ENCODE measurements around the gene ABCA1.

ABCA1 gene

GRCh38 chr9:104843644-104844240 lies 84.2 kb downstream of the ABCA1 start:
- H3K27ac ChIP-seq (ENCODE audit: low read length): no peak overlapping the region
- H3K27me3 ChIP-seq (ENCODE audit: control insufficient read depth in 1 of 2, insufficient read depth in 2 of 2, low read length in 2 of 2): no peaks in the 10 kb centered on the region
- no peaks in the 10 kb centered on the region for H3K4me1 ChIP-seq (ENCODE audit: control insufficient read depth, insufficient read depth, low read length)
- no peak overlapping the region for H3K4me3 ChIP-seq (ENCODE audit: low read length in 2 of 2)
- no peaks in the 10 kb centered on the region for H3K9me3 ChIP-seq (ENCODE audit: control insufficient read depth in 2 of 2, low read length in 2 of 2)
- peaks cover 30 to 36% of the 10 kb centered on the region in 2 donors for H3K36me3 ChIP-seq (ENCODE audit: control insufficient read depth in 2 of 2, insufficient read depth in 2 of 2, low read length in 2 of 2)
- no peak overlapping the region for H3K9ac ChIP-seq (ENCODE audit: low read length in 2 of 2)

GRCh38 chr9:104842698-104843097 lies 85.3 kb downstream of the ABCA1 start:
- H3K9me3 ChIP-seq (ENCODE audit: control insufficient read depth in 2 of 2, low read length in 2 of 2): no peaks in the 10 kb centered on the region
- H3K4me3 ChIP-seq (ENCODE audit: low read length in 2 of 2): no peak overlapping the region
- no peaks in the 10 kb centered on the region for H3K4me1 ChIP-seq (ENCODE audit: control insufficient read depth, insufficient read depth, low read length)
- H3K9ac ChIP-seq (ENCODE audit: low read length in 2 of 2): no peak overlapping the region
- no peak overlapping the region for H3K27ac ChIP-seq (ENCODE audit: low read length)
- H3K27me3 ChIP-seq (ENCODE audit: control insufficient read depth in 1 of 2, insufficient read depth in 2 of 2, low read length in 2 of 2): no peaks in the 10 kb centered on the region
- peaks cover 30 to 36% of the 10 kb centered on the region in 2 donors for H3K36me3 ChIP-seq (ENCODE audit: control insufficient read depth in 2 of 2, insufficient read depth in 2 of 2, low read length in 2 of 2)

- Histone ChIP-seq H3K9ac (ENCODE audit: low read length in 2 of 2) (no peak overlapping the region), H3K4me3 (ENCODE audit: low read length in 2 of 2) (no peak overlapping the region), H3K27ac (ENCODE audit: low read length) (no peak overlapping the region), H3K36me3 (ENCODE audit: control insufficient read depth in 2 of 2, insufficient read depth in 2 of 2, low read length in 2 of 2) (peaks cover 36 to 46% of the 10 kb centered on the region in 2 donors), H3K9me3 (ENCODE audit: control insufficient read depth in 2 of 2, low read length in 2 of 2) (no peaks in the 10 kb centered on the region), H3K27me3 (ENCODE audit: control insufficient read depth in 1 of 2, insufficient read depth in 2 of 2, low read length in 2 of 2) (no peaks in the 10 kb centered on the region), H3K4me1 (ENCODE audit: control insufficient read depth, insufficient read depth, low read length) (no peaks in the 10 kb centered on the region)
These were observed 86.3 kb downstream of the ABCA1 start for GRCh38 chr9:104841601-104842141.

- Histone ChIP-seq H3K4me1 (ENCODE audit: control insufficient read depth, insufficient read depth, low read length) (no peaks in the 10 kb centered on the region), H3K27ac (ENCODE audit: low read length) (no peak overlapping the region), H3K4me3 (ENCODE audit: low read length in 2 of 2) (no peak overlapping the region), H3K36me3 (ENCODE audit: control insufficient read depth in 2 of 2, insufficient read depth in 2 of 2, low read length in 2 of 2) (peaks cover 46 to 54% of the 10 kb centered on the region in 2 donors), H3K9ac (ENCODE audit: low read length in 2 of 2) (no peak overlapping the region), H3K9me3 (ENCODE audit: control insufficient read depth in 2 of 2, low read length in 2 of 2) (no peaks in the 10 kb centered on the region), H3K27me3 (ENCODE audit: control insufficient read depth in 1 of 2, insufficient read depth in 2 of 2, low read length in 2 of 2) (no peaks in the 10 kb centered on the region)
These were observed 89.0 kb downstream of the ABCA1 start for GRCh38 chr9:104838958-104839357.

- Histone ChIP-seq H3K4me1 (ENCODE audit: control insufficient read depth, insufficient read depth, low read length) (no peaks in the 10 kb centered on the region), H3K4me3 (ENCODE audit: low read length in 2 of 2) (no peak overlapping the region), H3K27me3 (ENCODE audit: control insufficient read depth in 1 of 2, insufficient read depth in 2 of 2, low read length in 2 of 2) (no peaks in the 10 kb centered on the region), H3K36me3 (ENCODE audit: control insufficient read depth in 2 of 2, insufficient read depth in 2 of 2, low read length in 2 of 2) (peaks cover 51 to 60% of the 10 kb centered on the region in 2 donors), H3K9ac (ENCODE audit: low read length in 2 of 2) (no peak overlapping the region), H3K9me3 (ENCODE audit: control insufficient read depth in 2 of 2, low read length in 2 of 2) (no peaks in the 10 kb centered on the region), H3K27ac (ENCODE audit: low read length) (no peak overlapping the region)
These were observed 91.2 kb downstream of the ABCA1 start for GRCh38 chr9:104836767-104837166.

GRCh38 chr9:104836235-104836634 lies 91.7 kb downstream of the ABCA1 start:
- H3K27ac ChIP-seq (ENCODE audit: low read length): no peak overlapping the region
- no peaks in the 10 kb centered on the region for H3K9me3 ChIP-seq (ENCODE audit: control insufficient read depth in 2 of 2, low read length in 2 of 2)
- no peaks in the 10 kb centered on the region for H3K4me1 ChIP-seq (ENCODE audit: control insufficient read depth, insufficient read depth, low read length)
- H3K9ac ChIP-seq (ENCODE audit: low read length in 2 of 2): no peak overlapping the region
- no peak overlapping the region for H3K4me3 ChIP-seq (ENCODE audit: low read length in 2 of 2)
- peaks cover 53 to 66% of the 10 kb centered on the region in 2 donors for H3K36me3 ChIP-seq (ENCODE audit: control insufficient read depth in 2 of 2, insufficient read depth in 2 of 2, low read length in 2 of 2)
- H3K27me3 ChIP-seq (ENCODE audit: control insufficient read depth in 1 of 2, insufficient read depth in 2 of 2, low read length in 2 of 2): no peaks in the 10 kb centered on the region

GRCh38 chr9:104835161-104835560 lies 92.8 kb downstream of the ABCA1 start:
- no peaks in the 10 kb centered on the region for H3K27me3 ChIP-seq (ENCODE audit: control insufficient read depth in 1 of 2, insufficient read depth in 2 of 2, low read length in 2 of 2)
- peaks cover 54 to 68% of the 10 kb centered on the region in 2 donors for H3K36me3 ChIP-seq (ENCODE audit: control insufficient read depth in 2 of 2, insufficient read depth in 2 of 2, low read length in 2 of 2)
- H3K27ac ChIP-seq (ENCODE audit: low read length): no peak overlapping the region
- H3K9me3 ChIP-seq (ENCODE audit: control insufficient read depth in 2 of 2, low read length in 2 of 2): no peaks in the 10 kb centered on the region
- H3K4me1 ChIP-seq (ENCODE audit: control insufficient read depth, insufficient read depth, low read length): no peaks in the 10 kb centered on the region
- no peak overlapping the region for H3K9ac ChIP-seq (ENCODE audit: low read length in 2 of 2)
- H3K4me3 ChIP-seq (ENCODE audit: low read length in 2 of 2): no peak overlapping the region

GRCh38 chr9:104833696-104834095 lies 94.3 kb downstream of the ABCA1 start:
- H3K4me1 ChIP-seq (ENCODE audit: control insufficient read depth, insufficient read depth, low read length): no peaks in the 10 kb centered on the region

GRCh38 chr9:104831681-104832080 lies 96.3 kb downstream of the ABCA1 start:
- Histone ChIP-seq H3K4me3 (ENCODE audit: low read length in 2 of 2) (no peak overlapping the region), H3K27ac (ENCODE audit: low read length) (no peak overlapping the region), H3K9me3 (ENCODE audit: control insufficient read depth in 2 of 2, low read length in 2 of 2) (no peaks in the 10 kb centered on the region), H3K27me3 (ENCODE audit: control insufficient read depth in 1 of 2, insufficient read depth in 2 of 2, low read length in 2 of 2) (no peaks in the 10 kb centered on the region), H3K36me3 (ENCODE audit: control insufficient read depth in 2 of 2, insufficient read depth in 2 of 2, low read length in 2 of 2) (peaks cover 71 to 81% of the 10 kb centered on the region in 2 donors), H3K9ac (ENCODE audit: low read length in 2 of 2) (no peak overlapping the region), H3K4me1 (ENCODE audit: control insufficient read depth, insufficient read depth, low read length) (no peaks in the 10 kb centered on the region)

More at GRCh38 chr9:104833696-104834095, 94.3 kb downstream of the ABCA1 start:
- Histone ChIP-seq H3K9me3 (ENCODE audit: control insufficient read depth in 2 of 2, low read length in 2 of 2) (no peaks in the 10 kb centered on the region), H3K27me3 (ENCODE audit: control insufficient read depth in 1 of 2, insufficient read depth in 2 of 2, low read length in 2 of 2) (no peaks in the 10 kb centered on the region), H3K36me3 (ENCODE audit: control insufficient read depth in 2 of 2, insufficient read depth in 2 of 2, low read length in 2 of 2) (peaks cover 58 to 71% of the 10 kb centered on the region in 2 donors), H3K9ac (ENCODE audit: low read length in 2 of 2) (no peak overlapping the region), H3K4me3 (ENCODE audit: low read length in 2 of 2) (no peak overlapping the region), H3K27ac (ENCODE audit: low read length) (no peak overlapping the region)

GRCh38 chr9:104826911-104827310 lies 101.0 kb downstream of the ABCA1 start:
- H3K9ac ChIP-seq (ENCODE audit: low read length in 2 of 2): no peak overlapping the region
- no peaks in the 10 kb centered on the region for H3K27me3 ChIP-seq (ENCODE audit: control insufficient read depth in 1 of 2, insufficient read depth in 2 of 2, low read length in 2 of 2)
- peaks cover 86 to 94% of the 10 kb centered on the region in 2 donors for H3K36me3 ChIP-seq (ENCODE audit: control insufficient read depth in 2 of 2, insufficient read depth in 2 of 2, low read length in 2 of 2)
- no peaks in the 10 kb centered on the region for H3K4me1 ChIP-seq (ENCODE audit: control insufficient read depth, insufficient read depth, low read length)
- no peaks in the 10 kb centered on the region for H3K9me3 ChIP-seq (ENCODE audit: control insufficient read depth in 2 of 2, low read length in 2 of 2)
- H3K27ac ChIP-seq (ENCODE audit: low read length): no peak overlapping the region
- H3K4me3 ChIP-seq (ENCODE audit: low read length in 2 of 2): no peak overlapping the region

- H3K9me3 ChIP-seq (ENCODE audit: control insufficient read depth in 2 of 2, low read length in 2 of 2): no peaks in the 10 kb centered on the region
- H3K4me1 ChIP-seq (ENCODE audit: control insufficient read depth, insufficient read depth, low read length): no peaks in the 10 kb centered on the region
- peaks cover 86 to 94% of the 10 kb centered on the region in 2 donors for H3K36me3 ChIP-seq (ENCODE audit: control insufficient read depth in 2 of 2, insufficient read depth in 2 of 2, low read length in 2 of 2)
- H3K27ac ChIP-seq (ENCODE audit: low read length): no peak overlapping the region
- H3K9ac ChIP-seq (ENCODE audit: low read length in 2 of 2): no peak overlapping the region
- H3K27me3 ChIP-seq (ENCODE audit: control insufficient read depth in 1 of 2, insufficient read depth in 2 of 2, low read length in 2 of 2): no peaks in the 10 kb centered on the region
- H3K4me3 ChIP-seq (ENCODE audit: low read length in 2 of 2): no peak overlapping the region
These were observed 101.7 kb downstream of the ABCA1 start for GRCh38 chr9:104826079-104826775.
